HepG2 (cell line): ENCODE data around the gene GOLGA6D. TPM values are rescaled to one million over a fixed set of nuclear protein-coding genes. Genes with fewer than 3 reads are reported as not detected.

Source experiments
- AHR ChIP-seq: IDR thresholded peaks from 2 replicates; pipeline ENCODE4 v1.6.1; 2018; ENCODE audit warnings: missing genetic modification reagents, missing compliant biosample characterization
- KAT7 ChIP-seq: IDR thresholded peaks from 2 replicates; pipeline ENCODE4 v1.6.1; 2018; ENCODE audit warnings: borderline replicate concordance, missing compliant biosample characterization
- KDM3A ChIP-seq: IDR thresholded peaks from 2 replicates; pipeline ENCODE4 v1.6.1; 2018; ENCODE audit warnings: low read depth, missing compliant biosample characterization
- KDM5B ChIP-seq: sonication (generic); formaldehyde crosslinking; IDR thresholded peaks from 2 replicates; pipeline ENCODE4 v1.4.0; 2020; ENCODE audit warnings: missing genetic modification reagents, mild to moderate bottlenecking, borderline replicate concordance
- KMT2A ChIP-seq: sonication (generic); formaldehyde crosslinking; IDR thresholded peaks from 2 replicates; pipeline ENCODE4 v1.4.0; 2020; ENCODE audit warnings: missing genetic modification reagents
- LCORL ChIP-seq, 2 experiments: fragments of 450-650 bp in 1 of 2; sonication (generic) in 1 of 2; formaldehyde crosslinking in 1 of 2; IDR thresholded peaks; 2 replicates each; pipeline versions ENCODE4 v1.5.0 to v1.6.1; 2017 to 2020; ENCODE audit warnings: antibody characterized with exemption in 1 of 2, missing genetic modification reagents in 1 of 2
- MTF1 ChIP-seq: sonication (generic); formaldehyde crosslinking; IDR thresholded peaks from 2 replicates; pipeline ENCODE4 v1.5.0; 2020; ENCODE audit warnings: missing genetic modification reagents
- RBFOX2 ChIP-seq: fragments of 200-400 bp; formaldehyde crosslinking; IDR thresholded peaks from 2 replicates; pipeline ENCODE4 v1.6.1; 2017; ENCODE audit warnings: low read depth, mild to moderate bottlenecking, low read length
- RXRB ChIP-seq: IDR thresholded peaks from 2 replicates; pipeline ENCODE4 v1.6.1; 2016; ENCODE audit warnings: borderline replicate concordance, missing genetic modification reagents, missing compliant biosample characterization
- SALL1 ChIP-seq: sonication (generic); formaldehyde crosslinking; IDR thresholded peaks from 2 replicates; pipeline ENCODE4 v1.8.0; 2022; ENCODE audit warnings: mild to moderate bottlenecking, missing genetic modification reagents
- SOX6 ChIP-seq, 2 experiments: fragments of 450-650 bp in 1 of 2; sonication (generic) in 1 of 2; formaldehyde crosslinking in 1 of 2; IDR thresholded peaks; 2 replicates each; pipeline versions ENCODE4 v1.4.0 to v1.6.1; 2017 to 2020; ENCODE audit warnings: antibody characterized with exemption in 1 of 2, mild to moderate bottlenecking in 1 of 2, missing genetic modification reagents in 1 of 2
- STAT5B ChIP-seq: sonication (generic); formaldehyde crosslinking; IDR thresholded peaks from 2 replicates; pipeline ENCODE4 v1.4.0; 2020; ENCODE audit warnings: missing genetic modification reagents
- YEATS4 ChIP-seq: sonication (generic); formaldehyde crosslinking; IDR thresholded peaks from 2 replicates; pipeline ENCODE4 v1.4.0; 2020; ENCODE audit warnings: missing genetic modification reagents, borderline replicate concordance
- ZNF558 ChIP-seq: sonication (generic); formaldehyde crosslinking; IDR thresholded peaks from 2 replicates; pipeline ENCODE4 v1.9.0; 2022; ENCODE audit warnings: mild to moderate bottlenecking, missing genetic modification reagents, borderline replicate concordance
- ZSCAN9 ChIP-seq: IDR thresholded peaks from 2 replicates; pipeline ENCODE4 v1.6.1; 2016; ENCODE audit warnings: borderline replicate concordance
- polyA plus RNA-seq, 8 experiments: library from polyadenylated mRNA; depleted of rRNA in 3 of 8; stranded (reverse) in 7 of 8; unstranded in 1 of 8; fragments of >200 nt; fragmentation: Illumina TruSeq in 4 of 8; extraction: Trizol in 4 of 8; gene quantifications; 2 replicates each; pipeline versions ENCODE4 v1.2.1 to v1.2.3, GENCODE V29; 2011 to 2016; ENCODE audit warnings: low read depth in 4 of 8, missing spikeins in 1 of 8, mixed read lengths in 1 of 8; ENCODE audit not compliant: insufficient read depth in 1 of 8
- total RNA-seq, 5 experiments: library from RNA; depleted of rRNA; stranded (reverse); fragments of >200 nt; fragmentation: Illumina TruSeq; extraction: Trizol; gene quantifications; 2 replicates each; pipeline ENCODE4 v1.2.3, GENCODE V29; 2016; ENCODE audit warnings: low read depth in 1 of 5
- TF ChIP-seq, protein P1 (sequence below): IDR thresholded peaks from 2 replicates; pipeline ENCODE4 v1.4.0; 2020; ENCODE audit warnings: mild to moderate bottlenecking, missing genetic modification reagents
- TF ChIP-seq, protein P2 (sequence below): sonication (generic); formaldehyde crosslinking; IDR thresholded peaks from 2 replicates; pipeline ENCODE4 v1.5.0; 2020; ENCODE audit warnings: missing genetic modification reagents, mild to moderate bottlenecking, borderline replicate concordance
- TF ChIP-seq, protein P3 (sequence below): sonication (generic); formaldehyde crosslinking; IDR thresholded peaks from 2 replicates; pipeline ENCODE4 v1.4.0; 2020; ENCODE audit warnings: missing genetic modification reagents
- TF ChIP-seq, protein P4 (sequence below): sonication (generic); formaldehyde crosslinking; conservative IDR thresholded peaks from 2 replicates; pipeline ENCODE4 v1.4.0; 2020; ENCODE audit warnings: missing genetic modification reagents
- TF ChIP-seq, protein P5 (sequence below): sonication (generic); IDR thresholded peaks from 2 replicates; pipeline ENCODE4 v1.6.1; 2016; ENCODE audit warnings: low read depth, borderline replicate concordance

GOLGA6D gene
- total and polyA plus RNA-seq, 2 of the 13 experiments (the other 11 are each of a cell fraction or from before 2014, with no cell fraction given) = 0.04 TPM; not detected in 1

DNA sequence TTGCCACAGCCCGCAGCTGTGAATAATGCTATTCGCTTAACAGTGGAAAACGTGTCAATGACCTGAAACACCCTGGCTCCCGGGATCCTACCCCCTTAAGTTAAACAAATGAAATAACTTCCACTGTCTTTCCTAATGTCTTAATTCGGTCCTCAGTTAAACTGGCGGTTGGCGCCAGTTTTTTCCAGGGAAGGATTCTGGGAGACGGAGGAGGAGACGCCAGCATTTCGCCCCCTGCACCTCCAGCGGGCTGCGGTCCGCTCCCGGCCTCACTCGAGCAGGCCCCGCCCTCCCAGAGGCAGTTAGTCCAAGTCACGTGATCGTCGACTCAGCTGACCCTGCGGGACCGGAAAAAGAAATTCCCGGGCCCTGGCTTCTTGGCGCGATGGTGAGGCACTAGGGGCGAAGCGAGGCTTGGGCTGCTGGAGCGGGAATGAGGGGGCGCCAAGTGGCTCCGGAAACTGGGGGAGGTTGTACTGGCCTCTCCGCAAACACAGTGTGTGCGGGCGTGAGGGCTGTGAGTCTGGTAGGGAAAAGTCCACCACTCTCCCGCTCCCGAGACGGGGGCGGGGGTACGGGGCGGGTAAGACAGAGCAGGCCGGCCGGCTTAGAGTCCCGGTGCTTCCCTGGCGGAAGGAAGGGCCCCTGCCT lies 53.2 kb downstream of the GOLGA6D start, which contains the start of gene COMMD4 (continued):
- peak; percentile 30; the same call in 1 of the 2 replicates for TF ChIP-seq AHR
- TF ChIP-seq, protein P1, sequence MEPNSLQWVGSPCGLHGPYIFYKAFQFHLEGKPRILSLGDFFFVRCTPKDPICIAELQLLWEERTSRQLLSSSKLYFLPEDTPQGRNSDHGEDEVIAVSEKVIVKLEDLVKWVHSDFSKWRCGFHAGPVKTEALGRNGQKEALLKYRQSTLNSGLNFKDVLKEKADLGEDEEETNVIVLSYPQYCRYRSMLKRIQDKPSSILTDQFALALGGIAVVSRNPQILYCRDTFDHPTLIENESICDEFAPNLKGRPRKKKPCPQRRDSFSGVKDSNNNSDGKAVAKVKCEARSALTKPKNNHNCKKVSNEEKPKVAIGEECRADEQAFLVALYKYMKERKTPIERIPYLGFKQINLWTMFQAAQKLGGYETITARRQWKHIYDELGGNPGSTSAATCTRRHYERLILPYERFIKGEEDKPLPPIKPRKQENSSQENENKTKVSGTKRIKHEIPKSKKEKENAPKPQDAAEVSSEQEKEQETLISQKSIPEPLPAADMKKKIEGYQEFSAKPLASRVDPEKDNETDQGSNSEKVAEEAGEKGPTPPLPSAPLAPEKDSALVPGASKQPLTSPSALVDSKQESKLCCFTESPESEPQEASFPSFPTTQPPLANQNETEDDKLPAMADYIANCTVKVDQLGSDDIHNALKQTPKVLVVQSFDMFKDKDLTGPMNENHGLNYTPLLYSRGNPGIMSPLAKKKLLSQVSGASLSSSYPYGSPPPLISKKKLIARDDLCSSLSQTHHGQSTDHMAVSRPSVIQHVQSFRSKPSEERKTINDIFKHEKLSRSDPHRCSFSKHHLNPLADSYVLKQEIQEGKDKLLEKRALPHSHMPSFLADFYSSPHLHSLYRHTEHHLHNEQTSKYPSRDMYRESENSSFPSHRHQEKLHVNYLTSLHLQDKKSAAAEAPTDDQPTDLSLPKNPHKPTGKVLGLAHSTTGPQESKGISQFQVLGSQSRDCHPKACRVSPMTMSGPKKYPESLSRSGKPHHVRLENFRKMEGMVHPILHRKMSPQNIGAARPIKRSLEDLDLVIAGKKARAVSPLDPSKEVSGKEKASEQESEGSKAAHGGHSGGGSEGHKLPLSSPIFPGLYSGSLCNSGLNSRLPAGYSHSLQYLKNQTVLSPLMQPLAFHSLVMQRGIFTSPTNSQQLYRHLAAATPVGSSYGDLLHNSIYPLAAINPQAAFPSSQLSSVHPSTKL = peak; percentile 71; the same call in 1 of the 2 replicates
- TF ChIP-seq RBFOX2 = peak; percentile 83
- TF ChIP-seq YEATS4 (CRISPR knock-in tag) = peak; percentile 85
- TF ChIP-seq LCORL (IDR thresholded peaks at IDR 0.05) = peak; percentile 64
- TF ChIP-seq LCORL (CRISPR knock-in tag; IDR thresholded peaks at IDR 0.05) = peak; percentile 54; the same call in 1 of the 2 replicates
- TF ChIP-seq, protein P2, sequence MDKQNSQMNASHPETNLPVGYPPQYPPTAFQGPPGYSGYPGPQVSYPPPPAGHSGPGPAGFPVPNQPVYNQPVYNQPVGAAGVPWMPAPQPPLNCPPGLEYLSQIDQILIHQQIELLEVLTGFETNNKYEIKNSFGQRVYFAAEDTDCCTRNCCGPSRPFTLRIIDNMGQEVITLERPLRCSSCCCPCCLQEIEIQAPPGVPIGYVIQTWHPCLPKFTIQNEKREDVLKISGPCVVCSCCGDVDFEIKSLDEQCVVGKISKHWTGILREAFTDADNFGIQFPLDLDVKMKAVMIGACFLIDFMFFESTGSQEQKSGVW (CRISPR knock-in tag) = no peak
- TF ChIP-seq KAT7 = peak; percentile 62; the same call in 1 of the 2 replicates
- peak; percentile 42; the same call in 1 of the 2 replicates for TF ChIP-seq ZNF558 (CRISPR knock-in tag)
- TF ChIP-seq, protein P3, sequence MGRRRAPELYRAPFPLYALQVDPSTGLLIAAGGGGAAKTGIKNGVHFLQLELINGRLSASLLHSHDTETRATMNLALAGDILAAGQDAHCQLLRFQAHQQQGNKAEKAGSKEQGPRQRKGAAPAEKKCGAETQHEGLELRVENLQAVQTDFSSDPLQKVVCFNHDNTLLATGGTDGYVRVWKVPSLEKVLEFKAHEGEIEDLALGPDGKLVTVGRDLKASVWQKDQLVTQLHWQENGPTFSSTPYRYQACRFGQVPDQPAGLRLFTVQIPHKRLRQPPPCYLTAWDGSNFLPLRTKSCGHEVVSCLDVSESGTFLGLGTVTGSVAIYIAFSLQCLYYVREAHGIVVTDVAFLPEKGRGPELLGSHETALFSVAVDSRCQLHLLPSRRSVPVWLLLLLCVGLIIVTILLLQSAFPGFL = no peak
- peak; percentile 29; the same call in 1 of the 2 replicates for TF ChIP-seq KDM5B (CRISPR knock-in tag)
- TF ChIP-seq, protein P4, sequence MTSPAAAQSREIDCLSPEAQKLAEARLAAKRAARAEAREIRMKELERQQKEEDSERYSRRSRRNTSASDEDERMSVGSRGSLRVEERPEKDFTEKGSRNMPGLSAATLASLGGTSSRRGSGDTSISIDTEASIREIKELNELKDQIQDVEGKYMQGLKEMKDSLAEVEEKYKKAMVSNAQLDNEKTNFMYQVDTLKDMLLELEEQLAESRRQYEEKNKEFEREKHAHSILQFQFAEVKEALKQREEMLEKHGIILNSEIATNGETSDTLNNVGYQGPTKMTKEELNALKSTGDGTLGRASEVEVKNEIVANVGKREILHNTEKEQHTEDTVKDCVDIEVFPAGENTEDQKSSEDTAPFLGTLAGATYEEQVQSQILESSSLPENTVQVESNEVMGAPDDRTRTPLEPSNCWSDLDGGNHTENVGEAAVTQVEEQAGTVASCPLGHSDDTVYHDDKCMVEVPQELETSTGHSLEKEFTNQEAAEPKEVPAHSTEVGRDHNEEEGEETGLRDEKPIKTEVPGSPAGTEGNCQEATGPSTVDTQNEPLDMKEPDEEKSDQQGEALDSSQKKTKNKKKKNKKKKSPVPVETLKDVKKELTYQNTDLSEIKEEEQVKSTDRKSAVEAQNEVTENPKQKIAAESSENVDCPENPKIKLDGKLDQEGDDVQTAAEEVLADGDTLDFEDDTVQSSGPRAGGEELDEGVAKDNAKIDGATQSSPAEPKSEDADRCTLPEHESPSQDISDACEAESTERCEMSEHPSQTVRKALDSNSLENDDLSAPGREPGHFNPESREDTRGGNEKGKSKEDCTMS = no peak
- TF ChIP-seq ZSCAN9 (CRISPR knock-in tag) = peak; percentile 86
- TF ChIP-seq MTF1 (CRISPR knock-in tag) = 0 out of 2 replicates have a peak, but pooled peaks have one; percentile 26
- TF ChIP-seq SOX6 (IDR thresholded peaks at IDR 0.05) = no peak
- peak; percentile 40; the same call in 1 of the 2 replicates for TF ChIP-seq SOX6 (CRISPR knock-in tag; IDR thresholded peaks at IDR 0.05)
- TF ChIP-seq, protein P5, sequence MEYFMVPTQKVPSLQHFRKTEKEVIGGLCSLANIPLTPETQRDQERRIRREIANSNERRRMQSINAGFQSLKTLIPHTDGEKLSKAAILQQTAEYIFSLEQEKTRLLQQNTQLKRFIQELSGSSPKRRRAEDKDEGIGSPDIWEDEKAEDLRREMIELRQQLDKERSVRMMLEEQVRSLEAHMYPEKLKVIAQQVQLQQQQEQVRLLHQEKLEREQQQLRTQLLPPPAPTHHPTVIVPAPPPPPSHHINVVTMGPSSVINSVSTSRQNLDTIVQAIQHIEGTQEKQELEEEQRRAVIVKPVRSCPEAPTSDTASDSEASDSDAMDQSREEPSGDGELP = peak; percentile 60; the same call in 1 of the 2 replicates
- peak; percentile 77; the same call in 1 of the 2 replicates for TF ChIP-seq RXRB (CRISPR knock-in tag)
- peak; percentile 70; the same call in 1 of the 2 replicates for TF ChIP-seq KMT2A
- peak; percentile 92 for TF ChIP-seq KDM3A
- TF ChIP-seq SALL1 (CRISPR knock-in tag) = peak; percentile 90
- no peak for TF ChIP-seq STAT5B (CRISPR knock-in tag)
